SK-N-SH treated with all-trans-retinoic acid at 6 μM for 48 hours (cell line): ENCODE data around the gene PAN2.

Source experiments
- CREB5 ChIP-seq: fragments of 250-450 bp; sonication (Bioruptor Pico); IDR thresholded peaks from 2 replicates; pipeline ENCODE4 v1.5.1; 2020; ENCODE audit warnings: low read depth, mild to moderate bottlenecking, moderate library complexity
- RARB ChIP-seq: fragments of 250-450 bp; sonication (Bioruptor Pico); IDR thresholded peaks from 2 replicates; pipeline ENCODE4 v1.8.0; 2021; ENCODE audit warnings: mild to moderate bottlenecking, moderate library complexity
- TOX ChIP-seq: fragments of 250-450 bp; sonication (Bioruptor Pico); IDR thresholded peaks from 2 replicates; pipeline ENCODE4 v1.8.0; 2021; ENCODE audit warnings: mild to moderate bottlenecking, moderate library complexity, borderline replicate concordance

GRCh38 chr12:56274299-56274698 is 59.5 kb downstream of the PAN2 start:
- TF ChIP-seq RARB (CRISPR knock-in tag), result no peak
- no peak for TF ChIP-seq TOX (CRISPR knock-in tag)
- no peak for TF ChIP-seq CREB5
